MCF 10A (cell line): Measurements from ENCODE around the gene TRAPPC8. TPM values are rescaled to one million over a fixed set of nuclear protein-coding genes. Genes with fewer than 3 reads are reported as not detected.
"Not testable (repeated sequence)": the region's sequence is repeated elsewhere in the genome, so short reads cannot be mapped to it uniquely, and the experiment has no call there.

Source experiments
- BruUV-seq: library from RNA; stranded (reverse); fragments of 400-500 nt; replicated peaks from 2 replicates; lab custom pipeline; 2021; lab: Mats Ljungman, UMichigan
- CTCF ChIA-PET: fragments of 300-600 bp; sonication (Branson Sonifier 250); formaldehyde crosslinking; extraction: SDS; loops from one replicate; lab custom pipeline; 2021; ENCODE audit warnings: antibody characterized with exemption, inconsistent platforms; lab: Yijun Ruan, JAX
- POLR2A ChIA-PET: fragments of 300-600, 350-650 bp; sonication (Branson Sonifier 250); formaldehyde crosslinking; extraction: SDS; loops from one replicate; lab custom pipeline; 2020; ENCODE audit warnings: antibody characterized with exemption, inconsistent platforms; lab: Yijun Ruan, JAX
- DNase-seq: peaks from one replicate; pipeline ENCODE4 v3.0.0-alpha.2; 2018; ENCODE audit not compliant: unreplicated experiment
- H3K27ac Mint-ChIP-seq: one replicate; pipeline ENCODE4 v1.8.0; 2022; ENCODE audit warnings: mild to moderate bottlenecking, low read depth, mixed read lengths; ENCODE audit not compliant: unreplicated experiment
- H3K27me3 Mint-ChIP-seq: one replicate; pipeline ENCODE4 v1.8.0; 2022; ENCODE audit warnings: mixed read lengths; ENCODE audit not compliant: insufficient read depth, unreplicated experiment
- H3K36me3 Mint-ChIP-seq: one replicate; pipeline ENCODE4 v1.8.0; 2022; ENCODE audit warnings: mild to moderate bottlenecking, moderate library complexity, mixed read lengths; ENCODE audit not compliant: insufficient read depth, unreplicated experiment
- H3K4me1 Mint-ChIP-seq: one replicate; pipeline ENCODE4 v1.8.0; 2022; ENCODE audit warnings: mixed read lengths; ENCODE audit not compliant: insufficient read depth, unreplicated experiment
- H3K4me3 Mint-ChIP-seq: one replicate; pipeline ENCODE4 v1.8.0; 2022; ENCODE audit warnings: mild to moderate bottlenecking, moderate library complexity, mixed read lengths; ENCODE audit not compliant: unreplicated experiment
- H3K9me3 Mint-ChIP-seq: one replicate; pipeline ENCODE4 v1.8.0; 2022; ENCODE audit warnings: mixed read lengths; ENCODE audit not compliant: unreplicated experiment
- intact Hi-C: fragments of 100-400 bp; cut with micrococcal nuclease; formaldehyde crosslinking; loops from 2 replicates; pipeline ENCODE4 v1.14.1; 2022
- total RNA-seq: library from RNA; stranded (reverse); gene quantifications from 2 replicates; pipeline ENCODE4 v1.2.3, GENCODE V29; 2022
- TF ChIP-seq, protein P1 (sequence below): fragments of 200-600 bp; IDR thresholded peaks from one replicate; pipeline ENCODE4 v1.8.0; 2022; ENCODE audit warnings: antibody characterized with exemption, mild to moderate bottlenecking; ENCODE audit not compliant: unreplicated experiment

TRAPPC8 gene
- total RNA-seq, 1 experiment from 2014 or later: 29.0 TPM

DNA sequence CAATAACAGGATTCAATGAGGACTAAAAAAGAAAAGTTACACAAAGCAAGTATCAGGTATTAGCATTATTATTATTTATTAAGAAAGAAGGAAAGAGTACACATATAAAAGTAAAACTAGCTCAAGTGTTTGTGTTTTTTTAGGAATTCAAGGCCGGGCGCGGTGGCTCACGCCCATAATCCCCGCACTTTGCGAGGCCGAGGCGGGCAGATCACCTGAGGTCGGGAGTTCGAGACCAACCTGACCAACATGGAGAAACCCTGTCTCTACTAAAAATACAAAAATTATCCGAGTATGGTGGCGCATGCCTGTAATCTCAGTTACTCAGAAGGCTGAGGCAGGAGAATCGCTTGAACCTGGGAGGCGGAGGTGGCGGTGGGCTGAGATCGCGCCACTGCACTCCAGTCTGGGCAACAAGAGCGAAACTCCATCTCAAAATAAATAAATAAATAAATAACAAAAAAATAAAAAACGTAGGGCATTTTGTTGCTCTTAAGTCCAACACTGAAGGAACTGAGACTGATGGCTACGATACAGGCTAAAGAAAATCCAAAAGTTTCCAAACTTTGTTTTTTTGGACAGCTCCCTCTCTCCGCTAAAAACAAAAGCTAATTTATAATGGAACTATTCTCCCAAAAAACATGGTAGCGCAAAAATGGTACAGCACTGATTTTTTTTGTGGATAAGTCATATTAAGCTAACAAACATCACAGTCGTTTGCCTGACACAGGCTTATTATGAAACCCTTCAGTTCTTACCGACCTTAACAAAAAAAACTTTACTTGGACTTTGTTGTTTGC lies 1.7 kb downstream of the TRAPPC8 start:
- CTCF ChIA-PET: interaction anchor here (0.5 to 1.3 kb wide), 6 partner anchors 32 to 257 kb away, joined by 3 to 5 read pairs (median 3); no protein-coding TSS in a partner anchor
- TF ChIP-seq, protein P1, sequence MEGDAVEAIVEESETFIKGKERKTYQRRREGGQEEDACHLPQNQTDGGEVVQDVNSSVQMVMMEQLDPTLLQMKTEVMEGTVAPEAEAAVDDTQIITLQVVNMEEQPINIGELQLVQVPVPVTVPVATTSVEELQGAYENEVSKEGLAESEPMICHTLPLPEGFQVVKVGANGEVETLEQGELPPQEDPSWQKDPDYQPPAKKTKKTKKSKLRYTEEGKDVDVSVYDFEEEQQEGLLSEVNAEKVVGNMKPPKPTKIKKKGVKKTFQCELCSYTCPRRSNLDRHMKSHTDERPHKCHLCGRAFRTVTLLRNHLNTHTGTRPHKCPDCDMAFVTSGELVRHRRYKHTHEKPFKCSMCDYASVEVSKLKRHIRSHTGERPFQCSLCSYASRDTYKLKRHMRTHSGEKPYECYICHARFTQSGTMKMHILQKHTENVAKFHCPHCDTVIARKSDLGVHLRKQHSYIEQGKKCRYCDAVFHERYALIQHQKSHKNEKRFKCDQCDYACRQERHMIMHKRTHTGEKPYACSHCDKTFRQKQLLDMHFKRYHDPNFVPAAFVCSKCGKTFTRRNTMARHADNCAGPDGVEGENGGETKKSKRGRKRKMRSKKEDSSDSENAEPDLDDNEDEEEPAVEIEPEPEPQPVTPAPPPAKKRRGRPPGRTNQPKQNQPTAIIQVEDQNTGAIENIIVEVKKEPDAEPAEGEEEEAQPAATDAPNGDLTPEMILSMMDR: no peak
- peaks cover 23% of the 10 kb centered on the region for H3K4me1 Mint-ChIP-seq
- H3K9me3 Mint-ChIP-seq: no peaks in the 10 kb centered on the region
- POLR2A ChIA-PET: interaction anchor here (0.6 to 5.3 kb wide), 16 partner anchors 8 to 529 kb away, joined by 3 to 92 read pairs (median 6); partner anchors contain the start of genes DSG3, GAREM1, RNF125 and RNF138
- H3K36me3 Mint-ChIP-seq: no peaks in the 10 kb centered on the region
- peak overlapping the region; percentile 99 for H3K27ac Mint-ChIP-seq
- intact Hi-C loops: no loop called here
- H3K27me3 Mint-ChIP-seq: no peaks in the 10 kb centered on the region
- no peak for DNase-seq
- H3K4me3 Mint-ChIP-seq: peak overlapping the region; percentile 93
- TSS peak; percentile 46 for BruUV-seq

DNA sequence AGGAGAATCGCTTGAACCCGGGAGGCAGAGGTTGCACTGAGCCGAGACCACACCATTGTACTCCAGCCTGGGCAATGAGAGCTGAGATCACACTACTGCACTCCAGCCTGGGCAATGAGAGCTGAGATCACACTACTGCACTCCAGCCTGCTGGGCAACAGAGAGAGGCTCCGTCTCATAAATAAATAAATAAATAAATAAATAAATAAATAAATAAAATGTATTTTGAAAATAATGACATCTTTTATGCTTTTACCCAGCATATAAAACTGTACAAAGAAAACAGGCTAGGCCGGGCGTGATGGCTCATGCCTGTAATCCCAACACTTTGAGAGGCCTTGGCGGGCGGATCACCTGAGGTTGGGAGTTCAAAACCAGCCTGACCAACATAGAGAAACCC lies 8.2 kb downstream of the TRAPPC8 start:
- not testable (repeated sequence) for H3K27me3 Mint-ChIP-seq

DNA sequence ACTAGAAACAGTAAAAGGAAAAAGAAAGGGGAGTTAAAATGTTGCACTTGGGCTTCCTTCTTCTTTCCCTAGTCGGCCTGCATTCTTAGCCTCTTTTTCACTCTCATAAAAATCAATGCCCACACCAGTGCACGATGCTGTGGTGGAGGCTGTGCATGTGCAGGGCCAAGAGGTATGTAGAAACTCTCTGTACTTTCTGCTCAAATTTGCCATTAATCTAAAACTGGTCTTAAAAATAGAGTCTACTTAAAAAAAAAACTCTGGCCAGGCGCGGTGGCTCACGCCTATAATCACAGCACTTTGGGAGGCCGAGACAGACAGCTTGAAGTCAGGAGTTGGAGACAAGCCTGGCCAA lies 11.1 kb downstream of the TRAPPC8 start:
- POLR2A ChIA-PET: interaction anchor here (1.6 kb wide), 1 partner anchor 10 kb away, joined by 12 read pairs; the partner anchor contains the start of gene TRAPPC8
- H3K27me3 Mint-ChIP-seq: no peaks in the 10 kb centered on the region
- TF ChIP-seq, protein P1: no peak
- peaks cover 16% of the 10 kb centered on the region for H3K36me3 Mint-ChIP-seq
- H3K4me3 Mint-ChIP-seq: no peak overlapping the region
- no peak for DNase-seq
- intact Hi-C loops: no loop called here
- H3K9me3 Mint-ChIP-seq: no peaks in the 10 kb centered on the region
- BruUV-seq: no TSS peak
- H3K4me1 Mint-ChIP-seq: peaks cover 9% of the 10 kb centered on the region
- CTCF ChIA-PET: interaction anchor here (0.6 kb wide), 2 partner anchors 27 to 783 kb away, joined by 4 read pairs; no protein-coding TSS in a partner anchor
- H3K27ac Mint-ChIP-seq: no peak overlapping the region

More for the DNA sequence above, 8.2 kb downstream of the TRAPPC8 start:
- intact Hi-C loops, H3K27ac Mint-ChIP-seq, CTCF ChIA-PET, BruUV-seq, H3K4me3 Mint-ChIP-seq, H3K9me3 Mint-ChIP-seq, DNase-seq, H3K36me3 Mint-ChIP-seq: not testable (repeated sequence)
- POLR2A ChIA-PET: interaction anchor here (0.7 kb wide), 1 partner anchor 102 kb away, joined by 3 read pairs; no protein-coding TSS in a partner anchor
- peaks cover 17% of the 10 kb centered on the region for H3K4me1 Mint-ChIP-seq

DNA sequence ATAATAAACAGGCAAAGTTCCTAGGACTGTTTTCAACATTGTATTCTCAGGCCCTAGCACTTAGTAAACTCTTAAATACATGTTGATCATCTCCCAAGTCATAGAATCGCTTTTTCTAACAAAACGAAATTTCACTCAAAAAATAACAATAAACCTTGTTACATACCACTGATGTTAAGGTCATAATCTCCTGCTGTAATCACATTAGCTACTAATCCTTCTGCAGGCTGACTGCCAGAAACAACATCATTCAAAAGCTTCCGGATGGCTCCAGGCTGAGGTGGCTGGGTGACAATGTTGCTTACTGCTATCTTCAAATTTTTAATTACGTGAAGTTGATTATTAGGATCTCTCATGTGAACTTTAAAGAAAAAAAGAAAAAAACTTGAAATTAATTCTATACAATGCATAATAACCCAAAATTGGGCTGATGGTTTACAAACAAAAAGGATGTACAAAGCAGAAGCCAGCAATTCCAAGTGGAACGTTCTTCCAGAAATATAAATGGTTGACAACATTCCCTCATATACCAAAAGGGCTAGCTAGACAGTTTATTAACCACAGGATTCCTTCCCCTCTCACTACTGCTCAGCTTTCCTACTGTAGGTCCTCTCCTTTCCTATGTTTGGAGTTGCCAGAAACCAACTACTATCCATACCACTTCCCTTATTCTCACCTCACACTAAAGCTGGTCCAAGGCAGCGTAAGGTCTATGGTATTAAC lies 11.6 kb downstream of the TRAPPC8 start:
- Mint-ChIP-seq H3K9me3 (no peaks in the 10 kb centered on the region), H3K36me3 (peaks cover 20% of the 10 kb centered on the region), H3K4me3 (no peak overlapping the region), H3K27me3 (no peaks in the 10 kb centered on the region), H3K4me1 (peaks cover 9% of the 10 kb centered on the region), H3K27ac (no peak overlapping the region)
- intact Hi-C loops: no loop called here
- TF ChIP-seq, protein P1: no peak
- DNase-seq: peak; percentile 50
- BruUV-seq: no TSS peak
- POLR2A ChIA-PET: interaction anchor here (1.6 kb wide), 1 partner anchor 11 kb away, joined by 12 read pairs; the partner anchor contains the start of gene TRAPPC8
- CTCF ChIA-PET: interaction anchor here (0.6 kb wide), 2 partner anchors 28 to 784 kb away, joined by 4 read pairs; no protein-coding TSS in a partner anchor
